Measurements from ENCODE around the gene NBEAL1.

- no peak for TF ChIP-seq POLR2A (IDR thresholded peaks at IDR 0.05)
- TF ChIP-seq, protein P1, sequence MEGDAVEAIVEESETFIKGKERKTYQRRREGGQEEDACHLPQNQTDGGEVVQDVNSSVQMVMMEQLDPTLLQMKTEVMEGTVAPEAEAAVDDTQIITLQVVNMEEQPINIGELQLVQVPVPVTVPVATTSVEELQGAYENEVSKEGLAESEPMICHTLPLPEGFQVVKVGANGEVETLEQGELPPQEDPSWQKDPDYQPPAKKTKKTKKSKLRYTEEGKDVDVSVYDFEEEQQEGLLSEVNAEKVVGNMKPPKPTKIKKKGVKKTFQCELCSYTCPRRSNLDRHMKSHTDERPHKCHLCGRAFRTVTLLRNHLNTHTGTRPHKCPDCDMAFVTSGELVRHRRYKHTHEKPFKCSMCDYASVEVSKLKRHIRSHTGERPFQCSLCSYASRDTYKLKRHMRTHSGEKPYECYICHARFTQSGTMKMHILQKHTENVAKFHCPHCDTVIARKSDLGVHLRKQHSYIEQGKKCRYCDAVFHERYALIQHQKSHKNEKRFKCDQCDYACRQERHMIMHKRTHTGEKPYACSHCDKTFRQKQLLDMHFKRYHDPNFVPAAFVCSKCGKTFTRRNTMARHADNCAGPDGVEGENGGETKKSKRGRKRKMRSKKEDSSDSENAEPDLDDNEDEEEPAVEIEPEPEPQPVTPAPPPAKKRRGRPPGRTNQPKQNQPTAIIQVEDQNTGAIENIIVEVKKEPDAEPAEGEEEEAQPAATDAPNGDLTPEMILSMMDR (IDR thresholded peaks at IDR 0.05 in 8 of 11, conservative IDR thresholded peaks at IDR 0.05 in 3 of 11) = no peak
- no peak for TF ChIP-seq POLR2AphosphoS5 (IDR thresholded peaks at IDR 0.05)
Observed at GRCh38 chr2:203077451-203077850, 62.8 kb downstream of the NBEAL1 start.

Measured in spleen (tissue), 7 donors.